WTC11 (cell line): ENCODE measurements around the gene VPS52. TPM values are rescaled to one million over a fixed set of nuclear protein-coding genes. Genes with fewer than 3 reads are reported as not detected.

Experiments
- ATAC-seq: fragments of 200-7000 bp; cut with Tn5 transposase; 2 replicates; pipeline ENCODE4 v1.10.0; 2021; ENCODE audit warnings: mild to moderate bottlenecking, moderate library complexity
- CTCF ChIA-PET: fragments of 300-600 bp; sonication (Branson Sonifier 250); formaldehyde crosslinking; loops from one replicate; lab custom pipeline; 2021; ENCODE audit warnings: antibody characterized with exemption; lab: Charles Lee
- POLR2A ChIA-PET: fragments of 350-600 bp; sonication (Branson Sonifier 250); formaldehyde crosslinking; loops from one replicate; lab custom pipeline; 2021; ENCODE audit warnings: antibody characterized with exemption; lab: Charles Lee
- DNase-seq: peaks from one replicate; pipeline ENCODE4 v3.0.0; 2021; ENCODE audit warnings: low spot score
- H3K27ac Mint-ChIP-seq: 2 replicates; pipeline ENCODE4 v1.8.0; 2021; ENCODE audit warnings: mixed read lengths
- H3K27me3 Mint-ChIP-seq: 2 replicates; pipeline ENCODE4 v1.8.0; 2021; ENCODE audit warnings: low read depth, mild to moderate bottlenecking, moderate library complexity, mixed read lengths
- H3K36me3 Mint-ChIP-seq: 2 replicates; pipeline ENCODE4 v1.8.0; 2021; ENCODE audit warnings: mixed read lengths
- H3K4me1 Mint-ChIP-seq: 2 replicates; pipeline ENCODE4 v1.8.0; 2022; ENCODE audit warnings: mixed read lengths
- H3K4me3 Mint-ChIP-seq: 2 replicates; pipeline ENCODE4 v1.8.0; 2021; ENCODE audit warnings: mild to moderate bottlenecking, moderate library complexity, mixed read lengths
- H3K9me3 Mint-ChIP-seq: 2 replicates; pipeline ENCODE4 v1.8.0; 2021; ENCODE audit warnings: mixed read lengths
- GABPB1 ChIP-seq: sonication (generic); formaldehyde crosslinking; IDR thresholded peaks from 2 replicates; pipeline ENCODE4 v1.8.1; 2023; ENCODE audit warnings: mild to moderate bottlenecking, missing genetic modification reagents
- JAZF1 ChIP-seq: fragments of 250-450 bp; sonication (Bioruptor Pico); IDR thresholded peaks from 2 replicates; pipeline ENCODE4 v1.9.0; 2021; ENCODE audit warnings: moderate library complexity, mild to moderate bottlenecking, inconsistent platforms
- JUN ChIP-seq: sonication (generic); formaldehyde crosslinking; IDR thresholded peaks from 2 replicates; pipeline ENCODE4 v1.8.0; 2023; ENCODE audit warnings: mild to moderate bottlenecking, missing genetic modification reagents
- MXD4 ChIP-seq: fragments of 250-450 bp; sonication (Bioruptor Pico); IDR thresholded peaks from 2 replicates; pipeline ENCODE4 v1.8.0; 2021; ENCODE audit warnings: mild to moderate bottlenecking, moderate library complexity, borderline replicate concordance
- SP1 ChIP-seq: sonication (generic); formaldehyde crosslinking; conservative IDR thresholded peaks from 2 replicates; pipeline ENCODE4 v1.8.1; 2022; ENCODE audit warnings: missing genetic modification reagents
- TEAD4 ChIP-seq: sonication (generic); formaldehyde crosslinking; IDR thresholded peaks from 2 replicates; pipeline ENCODE4 v1.8.0; 2022; ENCODE audit warnings: mild to moderate bottlenecking, missing genetic modification reagents
- ZNF232 ChIP-seq: sonication (generic); formaldehyde crosslinking; IDR thresholded peaks from 2 replicates; pipeline ENCODE4 v1.8.0; 2022; ENCODE audit warnings: mild to moderate bottlenecking, missing genetic modification reagents
- total RNA-seq: library from RNA; stranded (reverse); gene quantifications from 3 replicates; pipeline ENCODE4 v1.2.3, GENCODE V29; 2021
- TF ChIP-seq, protein P1 (sequence below): sonication (generic); formaldehyde crosslinking; IDR thresholded peaks from 2 replicates; pipeline ENCODE4 v1.8.1; 2023; ENCODE audit warnings: mild to moderate bottlenecking, moderate library complexity, missing genetic modification reagents
- TF ChIP-seq, protein P2 (sequence below): sonication (generic); formaldehyde crosslinking; IDR thresholded peaks from 2 replicates; pipeline ENCODE4 v1.8.0; 2023; ENCODE audit warnings: missing genetic modification reagents, mild to moderate bottlenecking, borderline replicate concordance
- TF ChIP-seq, protein P3 (sequence below): sonication (generic); formaldehyde crosslinking; IDR thresholded peaks from 2 replicates; pipeline ENCODE4 v1.8.1; 2022; ENCODE audit warnings: low read depth, mild to moderate bottlenecking, moderate library complexity, missing genetic modification reagents, borderline replicate concordance
- TF ChIP-seq, protein P4 (sequence below): fragments of 200-600 bp; IDR thresholded peaks from 2 replicates; pipeline ENCODE4 v1.8.0; 2022; ENCODE audit warnings: antibody characterized with exemption

Gene VPS52
- total RNA-seq, 1 experiment from 2014 or later, result 46.8 TPM

DNA sequence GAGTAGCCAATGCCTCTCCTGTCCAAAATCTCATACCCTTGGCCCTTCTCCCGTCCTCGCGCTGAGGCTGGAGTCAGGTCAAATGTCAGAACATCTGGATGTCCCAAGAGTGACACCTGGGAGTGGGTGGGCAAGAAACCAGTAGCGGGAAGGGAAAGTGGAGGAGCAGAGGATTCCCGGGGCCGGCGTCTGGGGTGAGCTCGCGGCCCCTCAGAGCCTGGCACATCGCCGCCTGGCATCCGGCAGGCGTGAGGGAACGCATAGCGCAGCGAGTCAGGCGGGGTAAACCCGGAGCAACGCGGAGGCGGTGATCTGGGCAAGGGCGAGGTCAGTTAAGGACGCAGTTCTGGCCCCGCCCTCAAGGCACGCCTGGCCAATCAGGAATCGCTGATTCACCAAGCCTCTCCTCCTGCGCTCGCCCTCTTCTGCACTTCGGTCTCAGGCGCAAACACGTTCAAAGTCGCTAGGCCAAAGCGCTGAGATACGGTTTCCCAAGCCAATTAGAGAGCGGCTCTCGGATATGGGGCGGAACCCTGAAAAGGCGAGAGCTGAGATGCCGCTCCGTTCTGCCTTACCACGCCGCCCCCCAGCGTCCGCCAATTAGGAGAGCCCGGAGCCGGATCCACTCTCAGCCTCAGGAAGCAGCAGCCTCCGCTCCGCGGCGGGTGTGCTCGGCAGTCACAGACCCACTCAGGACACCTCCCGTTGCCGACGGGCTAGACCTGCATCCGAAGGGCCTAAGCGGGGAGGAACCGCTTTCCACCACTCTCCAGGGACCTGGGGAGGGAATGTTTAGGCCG, 22.5 kb downstream of the VPS52 start (continued):
- TF ChIP-seq, protein P1, sequence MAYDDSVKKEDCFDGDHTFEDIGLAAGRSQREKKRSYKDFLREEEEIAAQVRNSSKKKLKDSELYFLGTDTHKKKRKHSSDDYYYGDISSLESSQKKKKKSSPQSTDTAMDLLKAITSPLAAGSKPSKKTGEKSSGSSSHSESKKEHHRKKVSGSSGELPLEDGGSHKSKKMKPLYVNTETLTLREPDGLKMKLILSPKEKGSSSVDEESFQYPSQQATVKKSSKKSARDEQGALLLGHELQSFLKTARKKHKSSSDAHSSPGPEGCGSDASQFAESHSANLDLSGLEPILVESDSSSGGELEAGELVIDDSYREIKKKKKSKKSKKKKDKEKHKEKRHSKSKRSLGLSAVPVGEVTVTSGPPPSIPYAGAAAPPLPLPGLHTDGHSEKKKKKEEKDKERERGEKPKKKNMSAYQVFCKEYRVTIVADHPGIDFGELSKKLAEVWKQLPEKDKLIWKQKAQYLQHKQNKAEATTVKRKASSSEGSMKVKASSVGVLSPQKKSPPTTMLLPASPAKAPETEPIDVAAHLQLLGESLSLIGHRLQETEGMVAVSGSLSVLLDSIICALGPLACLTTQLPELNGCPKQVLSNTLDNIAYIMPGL (CRISPR knock-in tag), result peak; percentile 22; the same call in 1 of the 2 replicates
- TF ChIP-seq, protein P2, sequence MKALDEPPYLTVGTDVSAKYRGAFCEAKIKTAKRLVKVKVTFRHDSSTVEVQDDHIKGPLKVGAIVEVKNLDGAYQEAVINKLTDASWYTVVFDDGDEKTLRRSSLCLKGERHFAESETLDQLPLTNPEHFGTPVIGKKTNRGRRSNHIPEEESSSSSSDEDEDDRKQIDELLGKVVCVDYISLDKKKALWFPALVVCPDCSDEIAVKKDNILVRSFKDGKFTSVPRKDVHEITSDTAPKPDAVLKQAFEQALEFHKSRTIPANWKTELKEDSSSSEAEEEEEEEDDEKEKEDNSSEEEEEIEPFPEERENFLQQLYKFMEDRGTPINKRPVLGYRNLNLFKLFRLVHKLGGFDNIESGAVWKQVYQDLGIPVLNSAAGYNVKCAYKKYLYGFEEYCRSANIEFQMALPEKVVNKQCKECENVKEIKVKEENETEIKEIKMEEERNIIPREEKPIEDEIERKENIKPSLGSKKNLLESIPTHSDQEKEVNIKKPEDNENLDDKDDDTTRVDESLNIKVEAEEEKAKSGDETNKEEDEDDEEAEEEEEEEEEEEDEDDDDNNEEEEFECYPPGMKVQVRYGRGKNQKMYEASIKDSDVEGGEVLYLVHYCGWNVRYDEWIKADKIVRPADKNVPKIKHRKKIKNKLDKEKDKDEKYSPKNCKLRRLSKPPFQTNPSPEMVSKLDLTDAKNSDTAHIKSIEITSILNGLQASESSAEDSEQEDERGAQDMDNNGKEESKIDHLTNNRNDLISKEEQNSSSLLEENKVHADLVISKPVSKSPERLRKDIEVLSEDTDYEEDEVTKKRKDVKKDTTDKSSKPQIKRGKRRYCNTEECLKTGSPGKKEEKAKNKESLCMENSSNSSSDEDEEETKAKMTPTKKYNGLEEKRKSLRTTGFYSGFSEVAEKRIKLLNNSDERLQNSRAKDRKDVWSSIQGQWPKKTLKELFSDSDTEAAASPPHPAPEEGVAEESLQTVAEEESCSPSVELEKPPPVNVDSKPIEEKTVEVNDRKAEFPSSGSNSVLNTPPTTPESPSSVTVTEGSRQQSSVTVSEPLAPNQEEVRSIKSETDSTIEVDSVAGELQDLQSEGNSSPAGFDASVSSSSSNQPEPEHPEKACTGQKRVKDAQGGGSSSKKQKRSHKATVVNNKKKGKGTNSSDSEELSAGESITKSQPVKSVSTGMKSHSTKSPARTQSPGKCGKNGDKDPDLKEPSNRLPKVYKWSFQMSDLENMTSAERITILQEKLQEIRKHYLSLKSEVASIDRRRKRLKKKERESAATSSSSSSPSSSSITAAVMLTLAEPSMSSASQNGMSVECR (CRISPR knock-in tag), result 0 out of 2 replicates have a peak, but pooled peaks have one; percentile 42
- TF ChIP-seq JUN (CRISPR knock-in tag), result no peak
- TF ChIP-seq SP1 (CRISPR knock-in tag), result peak; percentile 93
- 0 out of 2 replicates have a peak, but pooled peaks have one; percentile 39 for TF ChIP-seq ZNF232
- TF ChIP-seq, protein P3, sequence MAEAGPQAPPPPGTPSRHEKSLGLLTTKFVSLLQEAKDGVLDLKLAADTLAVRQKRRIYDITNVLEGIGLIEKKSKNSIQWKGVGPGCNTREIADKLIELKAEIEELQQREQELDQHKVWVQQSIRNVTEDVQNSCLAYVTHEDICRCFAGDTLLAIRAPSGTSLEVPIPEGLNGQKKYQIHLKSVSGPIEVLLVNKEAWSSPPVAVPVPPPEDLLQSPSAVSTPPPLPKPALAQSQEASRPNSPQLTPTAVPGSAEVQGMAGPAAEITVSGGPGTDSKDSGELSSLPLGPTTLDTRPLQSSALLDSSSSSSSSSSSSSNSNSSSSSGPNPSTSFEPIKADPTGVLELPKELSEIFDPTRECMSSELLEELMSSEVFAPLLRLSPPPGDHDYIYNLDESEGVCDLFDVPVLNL, result no peak
- no peak for TF ChIP-seq MXD4 (CRISPR knock-in tag)

DNA sequence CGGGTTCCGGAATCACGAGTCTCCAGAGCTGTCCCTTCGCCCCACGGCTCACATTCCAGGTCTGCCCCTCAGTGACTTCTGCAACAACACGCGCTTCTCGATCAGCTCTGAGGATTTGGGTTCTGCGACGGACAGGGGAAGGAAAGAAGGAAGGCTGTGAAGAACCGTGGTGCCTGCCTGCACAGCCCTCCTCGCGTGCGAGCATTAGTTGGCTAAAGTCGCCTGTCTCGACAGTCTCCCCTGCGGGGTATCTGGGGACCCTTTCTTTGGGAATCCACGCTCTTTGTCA, 23.1 kb downstream of the VPS52 start:
- peaks cover 18% of the 10 kb centered on the region for H3K4me1 Mint-ChIP-seq
- POLR2A ChIA-PET, result interaction anchor here (1.2 to 2.0 kb wide), 4 partner anchors 28 to 105 kb away, joined by 3 to 11 read pairs (median 4); partner anchors contain the start of genes B3GALT4, RXRB and SLC39A7
- peaks cover 15% of the 10 kb centered on the region for H3K36me3 Mint-ChIP-seq
- peaks cover 31% of the 10 kb centered on the region for H3K27me3 Mint-ChIP-seq
- CTCF ChIA-PET, result interaction anchor here (0.5 to 5.2 kb wide), 44 partner anchors 9 to 294 kb away, joined by 3 to 83 read pairs (median 8); partner anchors contain the start of genes B3GALT4, COL11A2, HSD17B8 and RING1
- ATAC-seq (no peak), DNase-seq (no peak)
- H3K9me3 Mint-ChIP-seq, result no peaks in the 10 kb centered on the region
- H3K27ac Mint-ChIP-seq, result peak overlapping the region; percentile 7; the same call in 1 of the 2 replicates
- no peak for TF ChIP-seq JAZF1 (CRISPR knock-in tag)
- peak; percentile 26; the same call in 1 of the 2 replicates for TF ChIP-seq GABPB1 (CRISPR knock-in tag)
- H3K4me3 Mint-ChIP-seq, result peak overlapping the region; percentile 86

DNA sequence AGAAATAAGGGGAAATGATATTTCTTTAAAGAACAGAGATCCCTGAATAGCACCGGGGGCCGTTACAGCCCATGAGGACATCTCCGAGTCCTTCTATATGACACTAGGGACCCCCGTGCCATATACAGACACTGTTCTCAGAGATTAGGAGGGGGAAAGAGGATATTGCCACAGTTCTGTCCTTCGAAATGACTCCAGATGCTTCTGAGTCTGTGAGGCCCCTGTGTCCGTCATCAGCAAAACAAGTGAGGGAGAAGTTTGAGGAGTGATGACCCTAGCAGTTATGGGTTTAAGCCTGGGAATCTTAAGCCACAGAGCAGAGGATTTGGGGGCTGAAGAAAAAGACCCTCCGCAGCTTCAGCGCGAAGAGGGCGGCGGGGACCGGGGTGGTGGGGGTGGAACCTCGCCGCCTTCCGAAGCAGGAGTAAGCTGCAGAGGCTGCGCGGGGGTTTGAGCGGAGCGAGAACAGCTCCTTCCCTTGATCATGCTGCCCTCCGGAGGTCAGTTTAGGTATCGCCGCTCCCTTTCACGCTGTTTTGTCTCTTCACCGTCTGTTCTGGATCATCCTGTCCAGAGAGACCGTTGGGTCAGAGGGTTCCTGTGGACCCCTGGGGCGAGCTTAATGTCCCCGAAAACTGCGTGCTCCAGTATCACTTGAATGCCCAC, 23.6 kb downstream of the VPS52 start:
- DNase-seq (peak; percentile 96), ATAC-seq (peak; percentile 43)
- Mint-ChIP-seq H3K27me3 (peaks cover 35% of the 10 kb centered on the region), H3K27ac (0 out of 2 replicates have a peak overlapping the region, but pooled peaks have one; percentile 7), H3K4me1 (peaks cover 18% of the 10 kb centered on the region), H3K9me3 (no peaks in the 10 kb centered on the region), H3K36me3 (peaks cover 15% of the 10 kb centered on the region), H3K4me3 (peak overlapping the region; percentile 86)
- no peak for TF ChIP-seq TEAD4 (CRISPR knock-in tag)
- TF ChIP-seq, protein P4, sequence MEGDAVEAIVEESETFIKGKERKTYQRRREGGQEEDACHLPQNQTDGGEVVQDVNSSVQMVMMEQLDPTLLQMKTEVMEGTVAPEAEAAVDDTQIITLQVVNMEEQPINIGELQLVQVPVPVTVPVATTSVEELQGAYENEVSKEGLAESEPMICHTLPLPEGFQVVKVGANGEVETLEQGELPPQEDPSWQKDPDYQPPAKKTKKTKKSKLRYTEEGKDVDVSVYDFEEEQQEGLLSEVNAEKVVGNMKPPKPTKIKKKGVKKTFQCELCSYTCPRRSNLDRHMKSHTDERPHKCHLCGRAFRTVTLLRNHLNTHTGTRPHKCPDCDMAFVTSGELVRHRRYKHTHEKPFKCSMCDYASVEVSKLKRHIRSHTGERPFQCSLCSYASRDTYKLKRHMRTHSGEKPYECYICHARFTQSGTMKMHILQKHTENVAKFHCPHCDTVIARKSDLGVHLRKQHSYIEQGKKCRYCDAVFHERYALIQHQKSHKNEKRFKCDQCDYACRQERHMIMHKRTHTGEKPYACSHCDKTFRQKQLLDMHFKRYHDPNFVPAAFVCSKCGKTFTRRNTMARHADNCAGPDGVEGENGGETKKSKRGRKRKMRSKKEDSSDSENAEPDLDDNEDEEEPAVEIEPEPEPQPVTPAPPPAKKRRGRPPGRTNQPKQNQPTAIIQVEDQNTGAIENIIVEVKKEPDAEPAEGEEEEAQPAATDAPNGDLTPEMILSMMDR, result peak; percentile 91
- ChIA-PET CTCF (interaction anchor here (0.5 to 5.2 kb wide), 60 partner anchors 9 to 476 kb away, joined by 3 to 83 read pairs (median 5); partner anchors contain the start of genes B3GALT4, COL11A2, HSD17B8 and RING1), POLR2A (interaction anchor here (1.2 to 2.0 kb wide), 2 partner anchors 29 to 35 kb away, joined by 4 to 11 read pairs; partner anchors contain the start of gene B3GALT4)
